Hepatocyte (in vitro differentiated cells): ENCODE measurements around the gene UGT1A7.

Experiments
- EZH2 ChIP-seq: fragments of 200-600 bp; sonication (generic); IDR thresholded peaks from 2 replicates; pipeline ENCODE4 v1.6.1; 2016; ENCODE audit warnings: antibody characterized with exemption, mild to moderate bottlenecking, borderline replicate concordance
- EZH2phosphoT487 ChIP-seq: fragments of 200-600 bp; sonication (generic); IDR thresholded peaks from one replicate; pipeline ENCODE4 v1.6.1; 2018; ENCODE audit warnings: antibody characterized with exemption, mild to moderate bottlenecking, low read depth, moderate library complexity; ENCODE audit not compliant: unreplicated experiment, severe bottlenecking
- TF ChIP-seq, protein P1 (sequence below): fragments of 200-600 bp; sonication (generic); IDR thresholded peaks from 2 replicates; pipeline ENCODE4 v1.5.1; 2016; ENCODE audit warnings: antibody characterized with exemption, mild to moderate bottlenecking; ENCODE audit not compliant: poor library complexity

DNA sequence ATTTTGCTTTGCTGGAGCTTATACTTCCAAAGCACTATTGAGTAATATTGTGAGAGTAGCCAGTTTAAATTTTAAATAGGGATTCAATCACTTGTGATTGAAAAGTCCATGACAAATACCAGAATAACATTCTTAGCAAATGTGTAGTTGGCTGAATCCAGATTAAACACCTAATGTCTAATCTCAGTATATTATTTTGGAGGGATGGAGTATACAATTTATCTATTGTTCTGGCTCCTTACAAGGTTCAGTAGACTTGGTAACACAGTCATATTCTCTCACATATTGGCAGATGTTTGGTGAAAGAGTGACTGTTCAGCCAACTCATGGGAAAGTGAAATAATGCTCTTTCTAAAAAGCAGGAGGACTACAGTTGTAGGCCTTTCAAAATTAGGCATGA is 7.8 kb upstream of the UGT1A7 start:
- TF ChIP-seq, protein P1, sequence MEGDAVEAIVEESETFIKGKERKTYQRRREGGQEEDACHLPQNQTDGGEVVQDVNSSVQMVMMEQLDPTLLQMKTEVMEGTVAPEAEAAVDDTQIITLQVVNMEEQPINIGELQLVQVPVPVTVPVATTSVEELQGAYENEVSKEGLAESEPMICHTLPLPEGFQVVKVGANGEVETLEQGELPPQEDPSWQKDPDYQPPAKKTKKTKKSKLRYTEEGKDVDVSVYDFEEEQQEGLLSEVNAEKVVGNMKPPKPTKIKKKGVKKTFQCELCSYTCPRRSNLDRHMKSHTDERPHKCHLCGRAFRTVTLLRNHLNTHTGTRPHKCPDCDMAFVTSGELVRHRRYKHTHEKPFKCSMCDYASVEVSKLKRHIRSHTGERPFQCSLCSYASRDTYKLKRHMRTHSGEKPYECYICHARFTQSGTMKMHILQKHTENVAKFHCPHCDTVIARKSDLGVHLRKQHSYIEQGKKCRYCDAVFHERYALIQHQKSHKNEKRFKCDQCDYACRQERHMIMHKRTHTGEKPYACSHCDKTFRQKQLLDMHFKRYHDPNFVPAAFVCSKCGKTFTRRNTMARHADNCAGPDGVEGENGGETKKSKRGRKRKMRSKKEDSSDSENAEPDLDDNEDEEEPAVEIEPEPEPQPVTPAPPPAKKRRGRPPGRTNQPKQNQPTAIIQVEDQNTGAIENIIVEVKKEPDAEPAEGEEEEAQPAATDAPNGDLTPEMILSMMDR = no peak
- TF ChIP-seq EZH2 (no peak), EZH2phosphoT487 (no peak)
